Esophagus squamous epithelium (tissue), 5 donors: Measurements from ENCODE around the gene KBTBD12. TPM values are rescaled to one million over a fixed set of nuclear protein-coding genes. Genes with fewer than 3 reads are reported as not detected.

ENCODE experiments used
- DNase-seq: peaks from one replicate; lab custom pipeline; 2025; lab: John Stamatoyannopoulos, UW
- H3K27ac ChIP-seq, 4 donors: fragments of 200-600 bp; sonication (generic); one replicate each; pipeline ENCODE4 v1.5.1; 2016 to 2019; ENCODE audit warnings: mild to moderate bottlenecking in 1 of 4
- H3K27me3 ChIP-seq, 4 donors: fragments of 200-600 bp; sonication (generic); 1 replicate in 3 of 4; 2 replicates in 1 of 4; pipeline versions ENCODE4 v1.5.1 to v1.6.0; 2017 to 2021; ENCODE audit warnings: antibody characterized with exemption in 1 of 4
- H3K36me3 ChIP-seq, 3 donors: fragments of 200-600 bp; sonication (generic); one replicate each; pipeline ENCODE4 v1.5.1; 2016 to 2019
- H3K4me1 ChIP-seq, 3 donors: fragments of 200-600 bp; sonication (generic); one replicate each; pipeline ENCODE4 v1.5.1; 2017 to 2019
- H3K4me3 ChIP-seq, 4 donors: fragments of 200-600 bp; sonication (generic); 1 replicate in 3 of 4; 2 replicates in 1 of 4; pipeline ENCODE4 v1.5.1; 2016 to 2019; ENCODE audit warnings: mild to moderate bottlenecking in 2 of 4, moderate library complexity in 1 of 4
- H3K9me3 ChIP-seq, 3 donors: fragments of 200-600 bp; sonication (generic); one replicate each; pipeline ENCODE4 v1.5.1; 2016 to 2019
- POLR2A ChIP-seq, 4 donors: fragments of 450-650 bp; IDR thresholded peaks; one replicate each; pipeline ENCODE4 v1.6.1; 2017; ENCODE audit warnings: antibody characterized with exemption in 4 of 4, mild to moderate bottlenecking in 4 of 4, moderate library complexity in 3 of 4
- WGBS, 2 donors: methylation state at CpG; one replicate each; pipeline ENCODE4 v1.1.5; 2018; 5-methylcytosine and 5-hydroxymethylcytosine counted together
- intact Hi-C: fragments of 100-400 bp; cut with DNase I; formaldehyde crosslinking; loops from one replicate; pipeline ENCODE4 v1.15.0; 2022
- total RNA-seq, 4 donors: library from RNA; depleted of rRNA; stranded (reverse); fragments of >200 nt; gene quantifications; one replicate each; pipeline ENCODE4 v1.1.0, GENCODE V29; 2016
- TF ChIP-seq, protein P1 (sequence below), 6 experiments: fragments of 450-650 bp in 4 of 6; fragments of 200-600 bp in 2 of 6; sonication (generic) in 2 of 6; IDR thresholded peaks; one replicate each; pipeline ENCODE4 v1.5.1; 2016 to 2019; ENCODE audit warnings: antibody characterized with exemption in 6 of 6, mild to moderate bottlenecking in 4 of 6, moderate library complexity in 4 of 6
- donor health status: DM: yes; HTN: yes; CAD: no.

KBTBD12 gene
- total RNA-seq, 4 donors from 2014 or later = 0.38 TPM; not detected in 2

DNA sequence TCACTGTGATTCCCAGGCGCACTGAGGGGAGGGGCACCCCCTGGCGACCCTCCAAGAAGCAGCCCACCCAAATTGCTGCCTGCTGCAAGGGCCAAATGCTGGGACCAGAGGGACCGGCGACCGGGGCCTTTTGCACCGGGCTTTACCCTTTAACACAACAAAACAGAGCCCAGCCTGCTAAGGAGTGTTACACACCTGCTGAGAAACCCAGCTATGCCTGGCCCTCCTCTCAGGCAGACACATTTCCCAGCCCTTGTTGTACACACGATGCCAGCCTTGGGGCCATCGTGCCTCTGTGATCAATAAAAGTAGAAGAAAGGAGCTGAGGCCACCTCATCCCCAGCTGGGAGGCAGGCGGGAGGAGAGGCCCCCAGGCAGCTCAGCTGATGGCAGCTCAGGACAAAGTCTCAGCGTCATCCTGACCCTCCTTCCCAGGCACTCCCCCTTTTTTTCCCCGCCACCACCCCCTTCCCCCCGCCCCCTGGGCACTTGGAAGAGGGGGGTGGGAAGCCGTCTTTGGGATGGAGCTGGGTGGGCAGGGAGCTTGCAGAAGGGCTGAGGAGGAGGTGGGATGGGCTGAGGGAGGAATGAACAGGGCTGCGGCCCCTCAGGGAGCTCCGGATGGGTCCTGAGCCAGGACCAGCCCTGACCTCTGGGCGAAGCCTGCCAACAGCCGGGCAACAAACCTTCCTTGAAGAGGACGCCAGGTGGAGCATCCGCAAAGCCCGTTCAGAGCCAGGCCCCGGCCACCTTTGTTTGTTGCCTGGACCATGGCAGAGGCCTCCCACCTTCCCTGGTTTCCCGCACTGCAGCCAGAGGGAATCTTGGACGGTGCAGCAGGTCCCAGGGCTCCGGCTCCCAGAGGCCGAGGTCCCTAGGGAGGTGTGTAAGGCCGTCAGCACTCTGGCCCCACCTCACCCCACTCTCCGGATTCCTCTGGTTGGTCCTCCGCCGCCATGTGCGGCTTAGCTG lies 91.3 kb downstream of the KBTBD12 start:
- H3K36me3 ChIP-seq = no peaks in the 10 kb centered on the region
- DNase-seq = no peak
- no peak overlapping the region for H3K27ac ChIP-seq
- H3K27me3 ChIP-seq = peaks cover 0 to 28% (median 0%) of the 10 kb centered on the region in 4 donors
- H3K4me3 ChIP-seq = no peak overlapping the region
- intact Hi-C loops = no loop called here
- 43 to 61% methylated on average over 13 to 22 of the region's 30 CpGs for WGBS, 2 donors
- H3K4me1 ChIP-seq = peaks cover 0 to 19% (median 0%) of the 10 kb centered on the region in 3 donors
- TF ChIP-seq POLR2A (IDR thresholded peaks at IDR 0.05) = no peak
- no peaks in the 10 kb centered on the region for H3K9me3 ChIP-seq

DNA sequence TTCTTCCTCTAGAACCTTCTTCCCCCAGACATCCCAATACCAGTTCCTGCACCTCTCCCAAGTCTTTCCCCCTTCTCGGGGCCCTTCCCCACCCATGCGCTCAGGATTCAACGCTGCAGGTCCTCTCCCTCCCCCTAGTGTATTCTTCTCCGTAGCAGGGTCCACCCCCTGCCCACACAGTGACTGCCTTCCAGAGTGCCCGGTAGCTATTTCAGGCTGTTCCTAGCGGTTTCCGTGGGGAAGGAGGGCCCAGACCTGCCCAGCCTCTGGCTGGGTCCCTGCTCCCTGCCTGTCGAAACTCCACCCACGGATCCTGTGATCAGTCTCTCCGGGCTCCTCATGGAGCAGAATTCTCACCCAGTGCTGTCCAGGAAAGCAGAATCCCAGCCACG lies 92.0 kb downstream of the KBTBD12 start:
- 35 to 38% methylated on average over 8 to 11 of the region's 11 CpGs for WGBS, 2 donors
- no peaks in the 10 kb centered on the region for H3K9me3 ChIP-seq
- no peaks in the 10 kb centered on the region for H3K36me3 ChIP-seq
- H3K27me3 ChIP-seq = peaks cover 0 to 33% (median 0%) of the 10 kb centered on the region in 4 donors
- no peak for DNase-seq
- H3K4me1 ChIP-seq = peaks cover 0 to 24% (median 0%) of the 10 kb centered on the region in 3 donors
- TF ChIP-seq, protein P1, sequence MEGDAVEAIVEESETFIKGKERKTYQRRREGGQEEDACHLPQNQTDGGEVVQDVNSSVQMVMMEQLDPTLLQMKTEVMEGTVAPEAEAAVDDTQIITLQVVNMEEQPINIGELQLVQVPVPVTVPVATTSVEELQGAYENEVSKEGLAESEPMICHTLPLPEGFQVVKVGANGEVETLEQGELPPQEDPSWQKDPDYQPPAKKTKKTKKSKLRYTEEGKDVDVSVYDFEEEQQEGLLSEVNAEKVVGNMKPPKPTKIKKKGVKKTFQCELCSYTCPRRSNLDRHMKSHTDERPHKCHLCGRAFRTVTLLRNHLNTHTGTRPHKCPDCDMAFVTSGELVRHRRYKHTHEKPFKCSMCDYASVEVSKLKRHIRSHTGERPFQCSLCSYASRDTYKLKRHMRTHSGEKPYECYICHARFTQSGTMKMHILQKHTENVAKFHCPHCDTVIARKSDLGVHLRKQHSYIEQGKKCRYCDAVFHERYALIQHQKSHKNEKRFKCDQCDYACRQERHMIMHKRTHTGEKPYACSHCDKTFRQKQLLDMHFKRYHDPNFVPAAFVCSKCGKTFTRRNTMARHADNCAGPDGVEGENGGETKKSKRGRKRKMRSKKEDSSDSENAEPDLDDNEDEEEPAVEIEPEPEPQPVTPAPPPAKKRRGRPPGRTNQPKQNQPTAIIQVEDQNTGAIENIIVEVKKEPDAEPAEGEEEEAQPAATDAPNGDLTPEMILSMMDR (IDR thresholded peaks at IDR 0.05) = no peak
- no peak for TF ChIP-seq POLR2A (IDR thresholded peaks at IDR 0.05)
- H3K4me3 ChIP-seq = no peak overlapping the region
- intact Hi-C loops = no loop called here
- no peak overlapping the region for H3K27ac ChIP-seq

DNA sequence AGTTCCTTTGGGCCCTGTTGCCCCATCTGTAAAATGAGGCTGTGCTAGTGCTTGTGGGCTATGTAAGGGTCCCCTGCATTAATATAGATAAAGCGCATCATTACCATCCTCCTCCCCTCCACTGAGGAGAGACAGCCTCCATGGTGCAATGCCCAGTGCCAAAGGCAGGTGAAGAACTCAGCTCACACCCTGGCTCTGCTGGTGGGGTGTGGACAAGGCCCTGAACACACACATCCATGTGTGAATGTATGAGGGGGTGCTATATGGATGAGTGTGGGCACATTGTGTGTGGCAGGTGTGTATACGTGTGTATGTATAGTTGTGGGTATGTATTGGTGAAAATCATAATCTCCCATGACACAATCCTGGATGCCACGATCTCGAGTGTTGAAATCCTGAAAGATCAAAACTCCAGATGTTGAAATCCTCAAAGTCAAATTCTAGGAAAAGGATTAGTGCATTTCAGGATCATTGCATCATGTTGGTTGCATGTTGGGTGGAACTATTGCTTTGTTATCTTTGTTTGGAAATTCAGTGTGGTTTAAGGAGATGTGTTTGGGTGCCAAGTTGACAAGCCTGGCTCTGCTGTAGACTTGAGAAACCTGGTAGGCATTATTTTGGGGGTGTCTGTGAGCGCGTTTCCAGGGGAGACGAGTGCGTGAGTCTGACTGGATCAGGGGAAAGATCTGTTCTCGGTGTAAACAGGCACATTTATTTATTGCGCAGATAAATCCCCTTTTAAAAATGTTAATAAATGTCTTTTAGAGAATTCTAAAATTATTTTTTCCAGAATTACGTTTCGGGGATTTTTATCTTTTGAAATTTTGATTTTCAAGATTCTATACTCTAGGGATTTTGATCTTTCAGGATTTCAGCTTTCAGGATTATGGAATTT lies 95.2 kb downstream of the KBTBD12 start:
- Histone ChIP-seq H3K27me3 (peaks cover 0 to 27% (median 0%) of the 10 kb centered on the region in 4 donors), H3K36me3 (no peaks in the 10 kb centered on the region), H3K4me3 (no peak overlapping the region), H3K9me3 (no peaks in the 10 kb centered on the region), H3K27ac (peak overlapping the region in 1 of 4 donors; percentile 35), H3K4me1 (peaks cover 0 to 24% (median 0%) of the 10 kb centered on the region in 3 donors)
- intact Hi-C loops = no loop called here
- DNase-seq = no peak
- TF ChIP-seq POLR2A (IDR thresholded peaks at IDR 0.05) = no peak
- TF ChIP-seq, protein P1 (IDR thresholded peaks at IDR 0.05) = peak in 1 of 6 experiments; percentile 15
- 53 to 55% methylated on average over 12 of the region's 12 CpGs for WGBS, 2 donors

DNA sequence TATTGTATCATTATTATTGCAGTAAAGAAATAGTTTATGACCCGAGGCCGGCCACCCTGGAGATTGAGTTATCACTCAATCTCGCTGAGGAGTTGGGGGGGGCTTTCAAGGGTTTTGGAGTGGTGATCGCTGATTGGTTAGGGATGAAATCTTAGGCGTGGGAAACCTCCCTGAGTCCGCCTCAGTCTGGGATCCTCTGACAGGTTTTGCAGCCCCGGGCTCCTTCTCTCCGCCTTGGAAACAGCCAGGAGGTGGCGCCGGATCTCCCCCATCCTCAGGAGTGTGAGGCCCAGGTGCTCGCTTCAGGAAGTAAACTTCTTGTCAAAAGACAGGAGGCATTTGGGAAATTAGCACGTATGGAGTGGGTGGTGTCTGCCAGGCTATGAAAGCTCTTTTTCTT lies 96.1 kb downstream of the KBTBD12 start:
- Histone ChIP-seq H3K36me3 (no peaks in the 10 kb centered on the region), H3K27me3 (peaks cover 0 to 24% (median 0%) of the 10 kb centered on the region in 4 donors), H3K4me1 (peaks cover 0 to 24% (median 0%) of the 10 kb centered on the region in 3 donors), H3K4me3 (no peak overlapping the region), H3K27ac (no peak overlapping the region), H3K9me3 (no peaks in the 10 kb centered on the region)
- no peak for TF ChIP-seq POLR2A (IDR thresholded peaks at IDR 0.05)
- TF ChIP-seq, protein P1 (IDR thresholded peaks at IDR 0.05) = peak in 3 of 6 experiments; percentile 9 to 40 (median 26)
- intact Hi-C loops = no loop called here
- WGBS, 2 donors = 7% methylated on average over 11 to 12 of the region's 12 CpGs
- DNase-seq = no peak

DNA sequence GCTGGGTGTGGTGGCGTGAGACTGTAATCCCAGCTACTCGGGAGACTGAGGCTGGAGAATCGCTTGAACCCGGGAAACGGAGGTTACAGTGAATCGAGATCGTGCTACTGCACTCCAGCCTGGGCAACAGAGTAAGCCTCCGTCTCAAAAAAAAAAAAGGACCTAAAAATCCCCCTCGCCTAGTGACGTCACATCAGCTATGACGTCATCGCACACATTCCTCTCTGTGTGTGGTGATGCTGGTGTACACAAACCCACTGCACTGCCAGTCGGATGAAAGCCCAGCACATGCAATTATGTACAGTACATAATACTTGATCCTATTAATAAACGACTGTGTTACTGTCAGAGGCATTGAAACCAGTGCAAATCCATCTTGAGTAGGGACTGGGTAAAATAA lies 97.0 kb downstream of the KBTBD12 start:
- DNase-seq = no peak
- intact Hi-C loops = no loop called here
- no peak for TF ChIP-seq POLR2A (IDR thresholded peaks at IDR 0.05)
- TF ChIP-seq, protein P1 (IDR thresholded peaks at IDR 0.05) = no peak
- Histone ChIP-seq H3K4me3 (no peak overlapping the region), H3K9me3 (no peaks in the 10 kb centered on the region), H3K36me3 (no peaks in the 10 kb centered on the region), H3K4me1 (peaks cover 0 to 18% (median 0%) of the 10 kb centered on the region in 3 donors), H3K27ac (no peak overlapping the region), H3K27me3 (peaks cover 0 to 15% (median 0%) of the 10 kb centered on the region in 4 donors)
- 89 to 92% methylated on average over 14 of the region's 14 CpGs for WGBS, 2 donors
